ENCODE data around the gene NABP1.
A peak's percentile ranks its signal among the peaks of the same experiment; 100 is the strongest.

The NABP1 gene

DNA sequence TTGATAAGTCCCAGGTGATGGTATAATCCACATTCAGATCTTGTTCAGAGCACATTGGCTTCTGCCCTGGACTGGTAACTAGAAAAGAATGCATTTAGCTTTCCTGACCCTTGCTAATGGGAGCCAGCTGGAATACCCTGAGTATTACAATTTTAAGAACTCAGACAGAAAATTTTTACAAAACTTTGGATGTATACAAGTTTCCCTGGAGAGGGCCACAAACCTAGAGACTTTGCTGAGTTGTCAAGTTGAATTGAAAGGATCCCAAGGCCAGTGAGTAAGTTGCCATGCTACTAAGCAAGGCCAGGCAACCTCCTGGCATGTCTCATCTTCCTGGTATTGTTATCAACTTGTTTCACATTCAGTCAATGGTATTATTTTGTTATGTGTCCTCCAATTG, 20.0 kb upstream of the NABP1 start:
- Histone ChIP-seq H3K27me3 (no peaks in the 10 kb centered on the region), H4K20me1 (no peaks in the 10 kb centered on the region), H3K4me3 (no peak overlapping the region), H3K27ac (no peak overlapping the region), H3K4me1 (peaks cover 0 to 14% (median 0%) of the 10 kb centered on the region in 10 experiments; a peak in 4 of 20 replicates), H3K36me3 (no peaks in the 10 kb centered on the region), H3K9ac (no peak overlapping the region), H3K9me3 (replicated peaks in 1 of 11) (peaks cover 0 to 3% (median 0%) of the 10 kb centered on the region in 11 experiments; a peak in 1 of 22 replicates), H3K4me2 (no peak overlapping the region)
- TF ChIP-seq Cebpa-rat (IDR thresholded peaks at IDR 0.05), result no peak

DNA sequence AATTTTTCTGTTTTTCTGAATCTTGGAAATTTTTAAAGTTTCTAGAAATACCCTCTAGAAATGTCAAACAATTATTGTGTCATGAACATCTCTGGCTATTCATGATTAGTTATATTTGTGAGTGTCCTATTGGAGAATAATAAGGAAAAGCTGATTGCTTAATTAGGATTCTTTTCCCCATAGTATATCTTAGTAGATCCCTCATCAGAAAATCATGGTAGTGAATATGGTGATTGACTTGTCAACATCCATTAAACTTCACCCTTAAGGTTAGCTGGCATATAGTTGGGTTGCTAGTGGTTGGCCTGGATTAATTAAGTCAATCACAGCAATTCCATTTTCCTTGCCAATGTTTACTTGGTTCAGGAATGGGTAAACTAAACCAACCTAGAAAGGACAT, 18.7 kb upstream of the NABP1 start:
- no peak for TF ChIP-seq Cebpa-rat (IDR thresholded peaks at IDR 0.05)
- Histone ChIP-seq H3K27ac (no peak overlapping the region), H3K4me3 (no peak overlapping the region), H3K9me3 (replicated peaks in 1 of 11) (peaks cover 0 to 3% (median 0%) of the 10 kb centered on the region in 11 experiments; a peak in 3 of 22 replicates), H3K4me2 (no peak overlapping the region), H4K20me1 (no peaks in the 10 kb centered on the region), H3K27me3 (no peaks in the 10 kb centered on the region), H3K4me1 (peaks cover 0 to 3% (median 0%) of the 10 kb centered on the region in 10 experiments; a peak in 6 of 20 replicates), H3K36me3 (no peaks in the 10 kb centered on the region), H3K9ac (no peak overlapping the region)

DNA sequence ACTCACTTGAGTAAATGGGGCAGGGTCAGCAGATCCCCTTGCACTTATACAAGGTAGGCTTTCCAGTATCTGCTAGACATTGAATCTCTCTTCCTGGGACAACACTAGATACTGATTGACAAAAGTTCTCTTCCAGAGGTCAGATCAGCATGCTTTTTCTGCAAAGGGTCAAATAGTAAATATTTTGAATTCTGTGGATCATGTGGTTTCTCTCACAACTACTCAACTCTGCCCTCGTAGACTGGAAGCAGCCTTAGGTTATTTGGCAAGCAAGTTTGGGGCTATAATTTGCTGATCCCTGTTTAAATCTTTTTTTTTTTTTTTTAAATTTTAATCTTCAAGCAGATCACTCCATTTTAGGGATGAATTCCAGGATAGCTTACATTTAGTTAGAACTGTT, 17.4 kb upstream of the NABP1 start:
- Histone ChIP-seq H3K9me3 (replicated peaks in 1 of 11) (peaks cover 0 to 8% (median 6%) of the 10 kb centered on the region in 11 experiments; a peak in 5 of 22 replicates), H3K27me3 (no peaks in the 10 kb centered on the region), H3K4me3 (no peak overlapping the region), H3K4me2 (no peak overlapping the region), H4K20me1 (no peaks in the 10 kb centered on the region), H3K9ac (no peak overlapping the region), H3K27ac (no peak overlapping the region), H3K36me3 (no peaks in the 10 kb centered on the region), H3K4me1 (peaks cover 0 to 15% (median 13%) of the 10 kb centered on the region in 10 experiments; a peak in 14 of 20 replicates)
- no peak for TF ChIP-seq Cebpa-rat (IDR thresholded peaks at IDR 0.05)

DNA sequence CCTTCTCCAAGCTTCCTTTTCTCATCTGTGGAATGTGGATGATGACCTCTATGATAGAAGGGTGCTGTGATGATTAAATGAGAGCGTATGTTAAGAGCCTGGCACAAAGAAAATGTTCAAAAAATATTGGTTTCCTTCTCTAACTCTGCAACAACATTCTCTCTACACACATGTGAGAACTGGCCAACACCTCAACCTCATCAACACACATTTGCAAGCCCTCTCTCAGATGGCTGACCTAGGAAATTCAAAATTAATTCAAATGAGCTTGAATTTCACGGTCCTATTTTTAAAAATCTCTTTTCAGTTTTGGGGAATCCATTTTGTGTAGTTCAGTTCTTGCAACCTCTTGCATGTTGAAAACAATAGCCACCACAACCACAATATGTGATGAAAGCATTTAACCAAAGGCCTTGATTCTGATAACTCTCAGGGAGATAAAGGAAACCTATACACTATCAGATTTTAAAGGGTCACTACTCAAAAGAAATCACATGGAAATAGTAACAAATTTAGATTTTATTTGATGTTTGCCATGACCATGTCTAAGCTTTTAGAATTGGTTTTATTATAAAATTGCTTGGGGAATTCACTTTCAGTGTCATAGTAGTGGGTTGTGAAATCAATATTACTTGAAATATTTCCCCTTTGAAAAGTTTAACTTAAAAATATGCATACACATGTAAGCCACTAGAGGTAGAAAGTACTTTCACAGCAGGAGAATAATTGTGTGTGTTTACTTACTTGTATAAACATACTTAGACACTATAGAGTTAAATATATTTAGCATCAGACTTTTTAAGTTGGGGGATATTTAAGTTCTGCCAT, 16.6 kb upstream of the NABP1 start:
- H3K4me2 ChIP-seq, result no peak overlapping the region
- TF ChIP-seq Cebpa-rat (IDR thresholded peaks at IDR 0.05), result no peak
- no peaks in the 10 kb centered on the region for H4K20me1 ChIP-seq

DNA sequence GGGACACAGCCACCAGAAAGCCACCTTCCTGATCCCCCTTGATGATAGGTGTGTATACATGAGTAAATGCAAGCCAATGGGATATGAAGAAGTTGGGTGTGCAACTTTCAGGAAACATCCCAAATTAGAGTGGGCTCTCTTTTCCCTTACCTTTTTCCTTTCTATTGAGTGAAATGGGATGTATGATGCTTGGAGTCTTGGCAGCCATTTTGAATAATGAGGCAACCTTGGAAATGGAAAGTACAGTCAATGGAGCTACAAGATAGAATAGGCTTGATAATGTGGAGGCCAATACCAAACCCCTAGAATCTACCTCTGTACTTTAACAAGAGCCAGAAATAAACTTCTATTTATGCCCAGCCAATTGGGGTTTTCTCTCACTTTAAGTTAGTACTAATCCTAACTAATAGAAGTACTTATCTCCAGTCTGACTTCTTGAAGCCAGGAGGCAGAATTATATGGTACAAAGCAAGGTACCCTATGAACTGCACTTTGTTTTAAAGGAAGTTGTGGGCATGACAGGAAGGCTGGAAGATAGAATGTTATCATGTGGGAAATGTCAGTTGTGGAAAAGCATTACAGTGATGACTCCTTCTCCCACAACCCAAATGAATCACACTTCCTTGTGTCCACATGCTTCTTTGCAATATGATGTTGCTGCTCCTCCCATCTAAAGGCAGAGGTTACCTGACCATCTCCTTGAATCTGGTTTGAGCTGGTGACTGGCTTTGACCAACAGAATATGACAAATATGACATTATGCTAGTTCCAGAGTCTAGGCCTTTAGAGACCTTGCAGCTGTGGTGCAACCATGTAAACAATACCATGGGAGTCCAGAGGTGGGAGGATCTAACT, 12.9 kb upstream of the NABP1 start:
- Histone ChIP-seq H3K27me3 (no peaks in the 10 kb centered on the region), H3K9ac (peak overlapping the region in 1 of 11 experiments; percentile 18; a peak in 1 of 22 replicates), H3K36me3 (no peaks in the 10 kb centered on the region), H3K9me3 (replicated peaks in 1 of 11) (peaks cover 0 to 8% (median 6%) of the 10 kb centered on the region in 11 experiments; a peak in 4 of 22 replicates), H4K20me1 (no peaks in the 10 kb centered on the region), H3K4me2 (peak overlapping the region in 9 of 11 experiments; percentile 10 to 75 (median 55); a peak in 15 of 22 replicates), H3K4me1 (peaks cover 0 to 57% (median 29%) of the 10 kb centered on the region in 10 experiments; a peak in 14 of 20 replicates), H3K27ac (peak overlapping the region in 8 of 11 experiments; percentile 32 to 75 (median 62); a peak in 14 of 22 replicates), H3K4me3 (no peak overlapping the region)
- no peak for TF ChIP-seq Cebpa-rat (IDR thresholded peaks at IDR 0.05)

More for the DNA sequence above, 16.6 kb upstream of the NABP1 start:
- H3K27ac ChIP-seq, result no peak overlapping the region
- H3K4me1 ChIP-seq, result peaks cover 0 to 22% (median 20%) of the 10 kb centered on the region in 10 experiments; a peak in 14 of 20 replicates
- no peak overlapping the region for H3K4me3 ChIP-seq
- no peaks in the 10 kb centered on the region for H3K27me3 ChIP-seq
- H3K36me3 ChIP-seq, result no peaks in the 10 kb centered on the region
- no peak overlapping the region for H3K9ac ChIP-seq
- H3K9me3 ChIP-seq (replicated peaks in 1 of 11), result peaks cover 0 to 8% (median 6%) of the 10 kb centered on the region in 11 experiments; a peak in 5 of 22 replicates

DNA sequence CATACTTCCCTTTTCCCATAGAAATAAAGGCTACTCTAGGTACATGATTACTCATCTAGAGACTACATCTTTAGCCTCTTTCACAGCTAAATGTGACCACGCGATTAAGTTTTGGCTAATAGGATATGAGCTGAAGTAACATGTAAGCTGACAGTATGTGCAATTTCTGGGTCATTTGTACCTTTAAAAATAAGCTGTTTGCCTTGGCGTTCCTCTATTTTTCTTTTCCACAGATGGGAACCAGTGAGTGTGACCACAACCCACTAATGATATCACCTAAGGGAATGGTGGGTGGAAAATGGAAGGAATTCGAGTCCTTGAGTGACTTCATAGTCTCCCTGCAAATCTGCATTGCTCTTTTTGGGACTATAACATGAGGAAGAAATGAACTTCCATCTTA, 11.7 kb upstream of the NABP1 start:
- TF ChIP-seq Cebpa-rat (IDR thresholded peaks at IDR 0.05), result no peak
- peaks cover 0 to 8% (median 6%) of the 10 kb centered on the region in 11 experiments; a peak in 4 of 22 replicates for H3K9me3 ChIP-seq (replicated peaks in 1 of 11)
- peak overlapping the region in 8 of 11 experiments; percentile 16 to 75 (median 63); a peak in 14 of 22 replicates for H3K4me2 ChIP-seq
- no peaks in the 10 kb centered on the region for H3K36me3 ChIP-seq
- peak overlapping the region in 7 of 11 experiments; percentile 31 to 75 (median 62); a peak in 11 of 22 replicates for H3K27ac ChIP-seq
- H3K4me3 ChIP-seq, result no peak overlapping the region
- peaks cover 0 to 62% (median 29%) of the 10 kb centered on the region in 10 experiments; a peak in 14 of 20 replicates for H3K4me1 ChIP-seq
- peak overlapping the region in 2 of 11 experiments; percentile 25 to 28; a peak in 2 of 22 replicates for H3K9ac ChIP-seq
- H4K20me1 ChIP-seq, result no peaks in the 10 kb centered on the region
- H3K27me3 ChIP-seq, result no peaks in the 10 kb centered on the region

DNA sequence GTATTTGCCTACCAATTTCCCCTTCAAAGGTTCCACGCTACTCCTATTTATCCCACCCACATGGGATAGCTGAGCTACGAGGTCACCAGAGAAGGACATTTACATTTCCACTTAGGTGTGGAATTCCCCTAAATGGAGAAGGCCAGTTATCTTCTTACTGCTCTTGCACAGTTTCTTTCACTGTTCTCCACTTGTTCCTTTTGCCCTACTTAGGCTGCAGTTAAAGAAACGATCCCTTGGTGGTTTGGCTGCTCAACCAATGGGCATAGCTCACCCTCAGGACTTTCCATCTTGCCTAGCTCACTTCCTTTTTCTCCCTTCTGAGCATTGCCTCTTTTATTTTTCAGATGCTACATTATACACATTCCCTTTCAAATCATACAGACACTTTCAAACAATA, 11.2 kb upstream of the NABP1 start:
- Histone ChIP-seq H4K20me1 (no peaks in the 10 kb centered on the region), H3K27me3 (no peaks in the 10 kb centered on the region), H3K27ac (peak overlapping the region in 7 of 11 experiments; percentile 31 to 75 (median 62); a peak in 11 of 22 replicates), H3K4me3 (no peak overlapping the region), H3K36me3 (no peaks in the 10 kb centered on the region), H3K4me2 (peak overlapping the region in 9 of 11 experiments; percentile 3 to 75 (median 55); a peak in 15 of 22 replicates), H3K4me1 (peaks cover 0 to 62% (median 29%) of the 10 kb centered on the region in 10 experiments; a peak in 14 of 20 replicates), H3K9me3 (replicated peaks in 1 of 11) (peaks cover 0 to 8% (median 6%) of the 10 kb centered on the region in 11 experiments; a peak in 4 of 22 replicates), H3K9ac (peak overlapping the region in 2 of 11 experiments; percentile 25 to 28; a peak in 1 of 22 replicates)
- TF ChIP-seq Cebpa-rat (IDR thresholded peaks at IDR 0.05), result no peak

DNA sequence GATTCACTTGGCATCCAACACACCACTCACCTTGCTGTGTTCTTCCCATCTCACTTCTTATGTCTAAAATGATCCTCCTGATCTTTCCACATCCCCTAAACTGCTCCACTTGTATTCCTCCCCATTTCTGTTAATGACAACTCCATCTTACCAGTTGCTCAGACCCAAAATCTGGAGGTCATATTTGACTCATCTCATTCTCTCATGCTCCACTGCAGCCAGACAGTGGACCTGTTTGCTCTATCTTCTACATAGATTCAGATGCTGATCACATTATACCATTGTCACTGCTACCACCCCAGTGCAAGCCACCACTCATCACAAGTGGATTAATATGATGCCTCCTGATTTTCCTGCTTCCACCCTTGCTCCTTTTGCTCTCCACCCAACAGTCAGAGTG, 7.9 kb upstream of the NABP1 start:
- H3K36me3 ChIP-seq, result no peaks in the 10 kb centered on the region
- H4K20me1 ChIP-seq, result no peaks in the 10 kb centered on the region
- no peak overlapping the region for H3K27ac ChIP-seq
- peaks cover 0 to 64% (median 27%) of the 10 kb centered on the region in 10 experiments; a peak in 15 of 20 replicates for H3K4me1 ChIP-seq
- no peak overlapping the region for H3K9ac ChIP-seq
- H3K4me2 ChIP-seq, result peak overlapping the region in 2 of 11 experiments; percentile 27 to 51; a peak in 3 of 22 replicates
- H3K27me3 ChIP-seq, result no peaks in the 10 kb centered on the region
- H3K9me3 ChIP-seq (replicated peaks in 1 of 11), result peaks cover 0 to 9% (median 0%) of the 10 kb centered on the region in 11 experiments; a peak in 4 of 22 replicates
- TF ChIP-seq Cebpa-rat (IDR thresholded peaks at IDR 0.05), result no peak
- H3K4me3 ChIP-seq, result no peak overlapping the region

Measured in BLaER1 treated with 17β-estradiol and CSF1 and Interleukin-3, amounts not matched to agents 10 nM and 100 nM (cell line).